K562 (cell line): Measurements from ENCODE around the gene CXXC1. TPM values are rescaled to one million over a fixed set of nuclear protein-coding genes. Genes with fewer than 3 reads are reported as not detected.

Experiments used
- CAMTA2 ChIP-seq: fragments of 250-450 bp; sonication (Bioruptor Pico); conservative IDR thresholded peaks from 2 replicates; pipeline ENCODE4 v1.5.1; 2022
- CBFB ChIP-seq: sonication (generic); formaldehyde crosslinking; IDR thresholded peaks from 2 replicates; pipeline ENCODE4 v1.4.0; 2020; ENCODE audit warnings: mild to moderate bottlenecking, missing genetic modification reagents
- HNRNPUL1 ChIP-seq: fragments of 200-400 bp; formaldehyde crosslinking; IDR thresholded peaks from 2 replicates; pipeline ENCODE4 v1.6.1; 2017; ENCODE audit warnings: low read length
- MXI1 ChIP-seq: IDR thresholded peaks from 2 replicates; pipeline ENCODE4 v1.6.1; 2011; ENCODE audit warnings: low read depth, mild to moderate bottlenecking, improper control_type of control experiment, low read length
- PHB2 ChIP-seq: fragments of 450-650 bp; IDR thresholded peaks from 2 replicates; pipeline ENCODE4 v1.6.1; 2017; ENCODE audit warnings: low read depth
- PHF8 ChIP-seq: fragments of 200-600 bp; sonication (generic); IDR thresholded peaks from 2 replicates; pipeline ENCODE4 v1.6.1; 2012; ENCODE audit warnings: mixed run types, mild to moderate bottlenecking, inconsistent platforms, low read length, moderate library complexity, borderline replicate concordance
- PTRF ChIP-seq: fragments of 450-650 bp; IDR thresholded peaks from 2 replicates; pipeline ENCODE4 v1.6.1; 2016; ENCODE audit warnings: mild to moderate bottlenecking, missing genetic modification characterization, missing compliant biosample characterization
- RFX7 ChIP-seq: fragments of 250-450 bp; sonication (Bioruptor Pico); IDR thresholded peaks from 2 replicates; pipeline ENCODE4 v1.5.1; 2021; ENCODE audit warnings: mild to moderate bottlenecking
- RHOXF2B ChIP-seq: fragments of 250-450 bp; sonication (Bioruptor Pico); conservative IDR thresholded peaks from 2 replicates; pipeline ENCODE4 v1.5.1; 2021
- SETDB1 ChIP-seq: IDR thresholded peaks from one replicate; pipeline ENCODE4 v1.6.1; 2012; ENCODE audit warnings: low read length, control low read depth, inconsistent platforms
- SMAD1 ChIP-seq: fragments of 150-350 bp; IDR thresholded peaks from 2 replicates; pipeline ENCODE4 v1.6.1; 2014; ENCODE audit warnings: low read length, low read depth; ENCODE audit not compliant: partially characterized antibody
- THRAP3 ChIP-seq: fragments of 450-650 bp; IDR thresholded peaks from 2 replicates; pipeline ENCODE4 v1.6.1; 2016; ENCODE audit warnings: mild to moderate bottlenecking, inconsistent platforms, borderline replicate concordance
- ZC3H8 ChIP-seq: fragments of 450-650 bp; IDR thresholded peaks from 2 replicates; pipeline ENCODE4 v1.6.1; 2017
- ZNF551 ChIP-seq: fragments of 250-450 bp; sonication (Bioruptor Pico); IDR thresholded peaks from 2 replicates; pipeline ENCODE4 v1.5.0; 2021; ENCODE audit warnings: mild to moderate bottlenecking, moderate library complexity
- ZZZ3 ChIP-seq: fragments of 450-650 bp; IDR thresholded peaks from 2 replicates; pipeline ENCODE4 v1.6.1; 2016; ENCODE audit warnings: antibody characterized with exemption, mild to moderate bottlenecking, moderate library complexity
- polyA plus RNA-seq, 8 experiments: library from polyadenylated mRNA; depleted of rRNA in 4 of 8; stranded (reverse) in 5 of 8; unstranded in 3 of 8; fragments of >200 nt; fragmentation: Nextera tagmentation in 2 of 8; fragmentation: Illumina TruSeq in 1 of 8; extraction: Ambion mirVana in 2 of 8; extraction: Trizol in 1 of 8; gene quantifications; 2 replicates each; pipeline versions ENCODE4 v1.2.1 to v1.2.3, GENCODE V29; 2011 to 2014; ENCODE audit warnings: inconsistent platforms in 1 of 8, missing spikeins in 1 of 8
- total RNA-seq, 7 experiments: library from RNA; depleted of rRNA in 6 of 7; stranded (reverse); fragments of >200 nt in 6 of 7; fragmentation: Illumina TruSeq in 2 of 7; extraction: Trizol in 2 of 7; gene quantifications; 2 replicates each; pipeline versions ENCODE4 v1.2.1 to v1.2.3, GENCODE V29; 2011 to 2021; ENCODE audit warnings: low replicate concordance in 1 of 7
- TF ChIP-seq, protein P1 (sequence below): fragments of 450-650 bp; formaldehyde crosslinking; IDR thresholded peaks from 2 replicates; pipeline ENCODE4 v1.4.0; 2020; ENCODE audit warnings: mild to moderate bottlenecking, moderate library complexity
- TF ChIP-seq, protein P2 (sequence below): fragments of 200-800 bp; sonication (Bioruptor generic); IDR thresholded peaks from 2 replicates; pipeline ENCODE4 v1.6.1; 2016; ENCODE audit warnings: missing genetic modification characterization, missing compliant biosample characterization
- TF ChIP-seq, protein P3 (sequence below), 3 experiments: fragments of 200-800 bp in 1 of 3; sonication (Bioruptor generic) in 1 of 3; sonication (generic) in 1 of 3; formaldehyde crosslinking in 1 of 3; IDR thresholded peaks; 2 replicates each; pipeline versions ENCODE4 v1.6.1 to v1.8.0; 2016 to 2022; ENCODE audit warnings: mild to moderate bottlenecking in 2 of 3, missing compliant biosample characterization in 2 of 3, missing genetic modification characterization in 2 of 3, missing genetic modification reagents in 1 of 3
- TF ChIP-seq, protein P4 (sequence below): IDR thresholded peaks from 2 replicates; pipeline ENCODE4 v1.6.1; 2016; ENCODE audit warnings: missing genetic modification characterization, missing compliant biosample characterization

Gene CXXC1
- total and polyA plus RNA-seq, 9 of the 15 experiments (the other 6 are each of a cell fraction or from before 2014, with no cell fraction given): 3.4 to 81.0 (median 34.1) TPM

DNA sequence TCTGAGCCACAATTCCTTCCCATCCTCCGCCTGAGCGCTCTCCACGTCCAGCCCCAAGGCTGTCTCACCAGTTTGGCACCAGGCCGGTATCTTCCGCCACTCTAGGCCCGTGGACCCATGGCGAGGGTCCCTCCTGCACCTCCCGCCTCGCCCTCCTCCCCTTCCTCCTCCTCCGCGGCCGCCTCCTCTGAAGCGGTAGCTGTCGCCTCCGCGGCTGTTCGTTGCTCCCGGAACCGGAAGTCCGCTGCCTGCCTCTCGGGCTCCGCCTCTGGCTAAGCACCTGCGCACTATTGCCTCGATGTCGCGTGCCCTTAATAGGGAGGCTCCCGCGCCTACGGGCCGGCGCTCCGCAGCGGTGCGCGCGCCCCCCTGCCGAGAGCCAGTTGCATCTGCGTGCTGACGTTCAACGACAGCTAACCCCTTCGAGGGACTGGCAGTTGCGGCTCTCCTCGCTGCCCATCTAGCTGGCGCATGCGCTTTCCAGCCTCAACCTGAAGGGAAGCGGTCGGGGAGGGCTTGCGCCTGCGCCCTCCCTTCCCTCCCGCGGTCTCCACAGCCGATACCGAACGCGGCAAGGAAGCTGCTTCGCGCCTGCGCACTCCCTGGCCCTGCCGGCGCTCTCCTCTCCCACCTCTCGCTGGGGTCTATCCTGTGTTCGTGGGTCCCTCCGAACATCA lies 6.1 kb downstream of the CXXC1 start, which contains the start of gene MBD1 (continued):
- TF ChIP-seq, protein P1, sequence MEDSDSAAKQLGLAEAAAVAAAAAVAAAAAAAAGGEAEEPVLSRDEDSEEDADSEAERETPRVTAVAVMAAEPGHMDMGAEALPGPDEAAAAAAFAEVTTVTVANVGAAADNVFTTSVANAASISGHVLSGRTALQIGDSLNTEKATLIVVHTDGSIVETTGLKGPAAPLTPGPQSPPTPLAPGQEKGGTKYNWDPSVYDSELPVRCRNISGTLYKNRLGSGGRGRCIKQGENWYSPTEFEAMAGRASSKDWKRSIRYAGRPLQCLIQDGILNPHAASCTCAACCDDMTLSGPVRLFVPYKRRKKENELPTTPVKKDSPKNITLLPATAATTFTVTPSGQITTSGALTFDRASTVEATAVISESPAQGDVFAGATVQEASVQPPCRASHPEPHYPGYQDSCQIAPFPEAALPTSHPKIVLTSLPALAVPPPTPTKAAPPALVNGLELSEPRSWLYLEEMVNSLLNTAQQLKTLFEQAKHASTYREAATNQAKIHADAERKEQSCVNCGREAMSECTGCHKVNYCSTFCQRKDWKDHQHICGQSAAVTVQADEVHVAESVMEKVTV (CRISPR knock-in tag): no peak
- TF ChIP-seq, protein P2, sequence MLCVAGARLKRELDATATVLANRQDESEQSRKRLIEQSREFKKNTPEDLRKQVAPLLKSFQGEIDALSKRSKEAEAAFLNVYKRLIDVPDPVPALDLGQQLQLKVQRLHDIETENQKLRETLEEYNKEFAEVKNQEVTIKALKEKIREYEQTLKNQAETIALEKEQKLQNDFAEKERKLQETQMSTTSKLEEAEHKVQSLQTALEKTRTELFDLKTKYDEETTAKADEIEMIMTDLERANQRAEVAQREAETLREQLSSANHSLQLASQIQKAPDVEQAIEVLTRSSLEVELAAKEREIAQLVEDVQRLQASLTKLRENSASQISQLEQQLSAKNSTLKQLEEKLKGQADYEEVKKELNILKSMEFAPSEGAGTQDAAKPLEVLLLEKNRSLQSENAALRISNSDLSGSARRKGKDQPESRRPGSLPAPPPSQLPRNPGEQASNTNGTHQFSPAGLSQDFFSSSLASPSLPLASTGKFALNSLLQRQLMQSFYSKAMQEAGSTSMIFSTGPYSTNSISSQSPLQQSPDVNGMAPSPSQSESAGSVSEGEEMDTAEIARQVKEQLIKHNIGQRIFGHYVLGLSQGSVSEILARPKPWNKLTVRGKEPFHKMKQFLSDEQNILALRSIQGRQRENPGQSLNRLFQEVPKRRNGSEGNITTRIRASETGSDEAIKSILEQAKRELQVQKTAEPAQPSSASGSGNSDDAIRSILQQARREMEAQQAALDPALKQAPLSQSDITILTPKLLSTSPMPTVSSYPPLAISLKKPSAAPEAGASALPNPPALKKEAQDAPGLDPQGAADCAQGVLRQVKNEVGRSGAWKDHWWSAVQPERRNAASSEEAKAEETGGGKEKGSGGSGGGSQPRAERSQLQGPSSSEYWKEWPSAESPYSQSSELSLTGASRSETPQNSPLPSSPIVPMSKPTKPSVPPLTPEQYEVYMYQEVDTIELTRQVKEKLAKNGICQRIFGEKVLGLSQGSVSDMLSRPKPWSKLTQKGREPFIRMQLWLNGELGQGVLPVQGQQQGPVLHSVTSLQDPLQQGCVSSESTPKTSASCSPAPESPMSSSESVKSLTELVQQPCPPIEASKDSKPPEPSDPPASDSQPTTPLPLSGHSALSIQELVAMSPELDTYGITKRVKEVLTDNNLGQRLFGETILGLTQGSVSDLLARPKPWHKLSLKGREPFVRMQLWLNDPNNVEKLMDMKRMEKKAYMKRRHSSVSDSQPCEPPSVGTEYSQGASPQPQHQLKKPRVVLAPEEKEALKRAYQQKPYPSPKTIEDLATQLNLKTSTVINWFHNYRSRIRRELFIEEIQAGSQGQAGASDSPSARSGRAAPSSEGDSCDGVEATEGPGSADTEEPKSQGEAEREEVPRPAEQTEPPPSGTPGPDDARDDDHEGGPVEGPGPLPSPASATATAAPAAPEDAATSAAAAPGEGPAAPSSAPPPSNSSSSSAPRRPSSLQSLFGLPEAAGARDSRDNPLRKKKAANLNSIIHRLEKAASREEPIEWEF (CRISPR knock-in tag): no peak
- TF ChIP-seq ZNF551 (CRISPR knock-in tag) (no peak), SMAD1 (no peak), MXI1 (0 out of 2 replicates have a peak, but pooled peaks have one; percentile 16), RHOXF2B (CRISPR knock-in tag) (no peak), PHB2 (no peak), RFX7 (CRISPR knock-in tag) (no peak), ZZZ3 (no peak), THRAP3 (no peak), PHF8 (peak; percentile 92), HNRNPUL1 (no peak), CBFB (CRISPR knock-in tag) (no peak), ZC3H8 (no peak), SETDB1 (no peak), CAMTA2 (CRISPR knock-in tag) (no peak), PTRF (tag) (no peak)
- TF ChIP-seq, protein P3, sequence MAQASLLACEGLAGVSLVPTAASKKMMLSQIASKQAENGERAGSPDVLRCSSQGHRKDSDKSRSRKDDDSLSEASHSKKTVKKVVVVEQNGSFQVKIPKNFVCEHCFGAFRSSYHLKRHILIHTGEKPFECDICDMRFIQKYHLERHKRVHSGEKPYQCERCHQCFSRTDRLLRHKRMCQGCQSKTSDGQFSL (CRISPR knock-in tag; IDR thresholded peaks at IDR 0.05): no peak
- TF ChIP-seq, protein P3 (tag; IDR thresholded peaks at IDR 0.05): no peak
- TF ChIP-seq, protein P4, sequence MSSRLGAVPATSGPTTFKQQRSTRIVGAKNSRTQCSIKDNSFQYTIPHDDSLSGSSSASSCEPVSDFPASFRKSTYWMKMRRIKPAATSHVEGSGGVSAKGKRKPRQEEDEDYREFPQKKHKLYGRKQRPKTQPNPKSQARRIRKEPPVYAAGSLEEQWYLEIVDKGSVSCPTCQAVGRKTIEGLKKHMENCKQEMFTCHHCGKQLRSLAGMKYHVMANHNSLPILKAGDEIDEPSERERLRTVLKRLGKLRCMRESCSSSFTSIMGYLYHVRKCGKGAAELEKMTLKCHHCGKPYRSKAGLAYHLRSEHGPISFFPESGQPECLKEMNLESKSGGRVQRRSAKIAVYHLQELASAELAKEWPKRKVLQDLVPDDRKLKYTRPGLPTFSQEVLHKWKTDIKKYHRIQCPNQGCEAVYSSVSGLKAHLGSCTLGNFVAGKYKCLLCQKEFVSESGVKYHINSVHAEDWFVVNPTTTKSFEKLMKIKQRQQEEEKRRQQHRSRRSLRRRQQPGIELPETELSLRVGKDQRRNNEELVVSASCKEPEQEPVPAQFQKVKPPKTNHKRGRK (tag): no peak
